HepG2 (cell line): ENCODE data around the gene SMIM44. TPM values are rescaled to one million over a fixed set of nuclear protein-coding genes. Genes with fewer than 3 reads are reported as not detected.
A peak's percentile ranks its signal among the peaks of the same experiment; 100 is the strongest.

Source experiments
- ATAC-seq: fragments of 200-7000 bp; cut with Tn5 transposase; 3 replicates; pipeline ENCODE4 v1.9.1; 2020; ENCODE audit warnings: mild to moderate bottlenecking, moderate library complexity
- BruUV-seq: library from RNA; stranded (reverse); fragments of 400-500 nt; replicated peaks from 2 replicates; lab custom pipeline; 2021; lab: Mats Ljungman, UMichigan
- CTCF ChIA-PET: fragments of 300-600 bp; formaldehyde crosslinking; extraction: SDS; loops from one replicate; lab custom pipeline; 2021; ENCODE audit warnings: low total read pairs, inconsistent platforms, low intra/inter-chr PET ratio; lab: Yijun Ruan, JAX
- POLR2A ChIA-PET: fragments of 350-600 bp; sonication (Branson Sonifier 250); formaldehyde crosslinking; loops from one replicate; lab custom pipeline; 2020; ENCODE audit warnings: antibody characterized with exemption, inconsistent platforms; lab: Yijun Ruan, JAX
- DNase-seq: peaks from one replicate; pipeline ENCODE4 v3.0.0-alpha.2; 2015; ENCODE audit warnings: low spot score
- FAIRE-seq: peaks from 3 replicates; lab custom pipeline; 2011; peaks lifted over from hg19 to GRCh38; lab: Jason Lieb, UNC
- H2AFZ ChIP-seq: one replicate; pipeline ENCODE4 v1.6.1; 2011; ENCODE audit warnings: low read length, inconsistent platforms
- H3K27ac ChIP-seq: fragments of 300-600 bp; 3 replicates; pipeline ENCODE4 v1.8.0; 2011; ENCODE audit warnings: mixed run types, mild to moderate bottlenecking, mixed read lengths, low read length, inconsistent platforms; ENCODE audit not compliant: insufficient read depth; ENCODE audit errors: extremely low read length
- H3K27me3 ChIP-seq, 2 experiments: fragments of 200-600 bp in 1 of 2; 2 replicates in 1 of 2; 3 replicates in 1 of 2; pipeline versions ENCODE4 v1.6.0 to v1.8.0; 2011; ENCODE audit warnings: low read length in 2 of 2, mild to moderate bottlenecking in 2 of 2, moderate library complexity in 2 of 2, inconsistent platforms in 1 of 2; ENCODE audit not compliant: insufficient read depth in 2 of 2, control insufficient read depth in 1 of 2
- H3K36me3 ChIP-seq, 2 experiments: fragments of 200-600 bp in 1 of 2; replicated peaks in 1 of 2; 2 replicates in 1 of 2; 3 replicates in 1 of 2; pipeline versions ENCODE4 v1.5.1 to v1.8.0; 2011; ENCODE audit warnings: low read length in 2 of 2, inconsistent platforms in 1 of 2; ENCODE audit not compliant: insufficient read depth in 2 of 2, control insufficient read depth in 1 of 2
- H3K4me1 ChIP-seq: 2 replicates; pipeline ENCODE4 v1.5.1; 2012; ENCODE audit warnings: low read length, inconsistent platforms; ENCODE audit not compliant: insufficient read depth
- H3K4me2 ChIP-seq: 2 replicates; pipeline ENCODE4 v1.6.0; 2011; ENCODE audit warnings: low read depth, low read length, inconsistent platforms
- H3K4me3 ChIP-seq, 3 experiments: fragments of 200-600 bp in 1 of 3; sonication (generic), shearing (Covaris generic) in 1 of 3; replicated peaks in 1 of 3; 2 replicates each; pipeline ENCODE4 v1.5.1; 2011 to 2016; ENCODE audit warnings: low read length in 3 of 3, inconsistent platforms in 2 of 3, low read depth in 2 of 3, mild to moderate bottlenecking in 2 of 3, control low read depth in 1 of 3, mixed read lengths in 1 of 3; ENCODE audit not compliant: insufficient read depth in 1 of 3
- H3K79me2 ChIP-seq: one replicate; pipeline ENCODE4 v1.6.1; 2011; ENCODE audit warnings: low read length, inconsistent platforms; ENCODE audit not compliant: insufficient read depth
- H3K9ac ChIP-seq: 2 replicates; pipeline ENCODE4 v1.6.0; 2011; ENCODE audit warnings: mild to moderate bottlenecking, low read depth, low read length, inconsistent platforms; ENCODE audit not compliant: insufficient read depth
- H3K9me3 ChIP-seq: 2 replicates; pipeline ENCODE4 v1.5.1; 2012; ENCODE audit warnings: mild to moderate bottlenecking, low read length
- H4K20me1 ChIP-seq: 2 replicates; pipeline ENCODE4 v1.6.0; 2011; ENCODE audit warnings: inconsistent platforms, mild to moderate bottlenecking, low read length, moderate library complexity; ENCODE audit not compliant: insufficient read depth
- CBX2 ChIP-seq, 2 experiments: fragments of 200-600 bp in 1 of 2; sonication (generic); formaldehyde crosslinking in 1 of 2; IDR thresholded peaks; 2 replicates each; pipeline versions ENCODE4 v1.7.0 to v1.8.1; 2018 to 2022; ENCODE audit warnings: low read depth in 2 of 2, low read length in 1 of 2, mild to moderate bottlenecking in 1 of 2, missing genetic modification reagents in 1 of 2
- CEBPB ChIP-seq: IDR thresholded peaks from 2 replicates; pipeline ENCODE4 v1.6.1; 2011; ENCODE audit warnings: low read depth, low read length, improper control_type of control experiment, borderline replicate concordance
- CENPBD1 ChIP-seq: sonication (generic); formaldehyde crosslinking; IDR thresholded peaks from 2 replicates; pipeline ENCODE4 v1.8.0; 2022; ENCODE audit warnings: missing genetic modification reagents, low read depth, mild to moderate bottlenecking, borderline replicate concordance
- CHCHD3 ChIP-seq: sonication (generic); formaldehyde crosslinking; IDR thresholded peaks from 2 replicates; pipeline ENCODE4 v1.8.0; 2022; ENCODE audit warnings: mild to moderate bottlenecking, missing genetic modification reagents, moderate library complexity
- ELK4 ChIP-seq: sonication (generic); formaldehyde crosslinking; IDR thresholded peaks from 2 replicates; pipeline ENCODE4 v1.9.0; 2021; ENCODE audit warnings: missing genetic modification reagents, borderline replicate concordance
- FLYWCH1 ChIP-seq: sonication (generic); formaldehyde crosslinking; IDR thresholded peaks from 2 replicates; pipeline ENCODE4 v1.8.1; 2023; ENCODE audit warnings: mild to moderate bottlenecking, missing genetic modification reagents
- ISL2 ChIP-seq: sonication (generic); formaldehyde crosslinking; IDR thresholded peaks from 2 replicates; pipeline ENCODE4 v1.5.0; 2020; ENCODE audit warnings: missing genetic modification reagents
- MTA3 ChIP-seq: sonication (generic); formaldehyde crosslinking; IDR thresholded peaks from 2 replicates; pipeline ENCODE4 v1.4.0; 2020; ENCODE audit warnings: missing genetic modification reagents
- PPARG ChIP-seq: conservative IDR thresholded peaks from 2 replicates; pipeline ENCODE4 v1.6.1; 2016; ENCODE audit warnings: missing biosample characterization, missing genetic modification reagents
- TBL1XR1 ChIP-seq: fragments of 150-350 bp; IDR thresholded peaks from 2 replicates; pipeline ENCODE4 v1.6.1; 2014; ENCODE audit warnings: borderline replicate concordance, low read length; ENCODE audit not compliant: partially characterized antibody
- TBX2 ChIP-seq: sonication (generic); formaldehyde crosslinking; IDR thresholded peaks from 2 replicates; pipeline ENCODE4 v1.5.0; 2020; ENCODE audit warnings: missing genetic modification reagents, mild to moderate bottlenecking, borderline replicate concordance
- ZNF326 ChIP-seq: sonication (generic); formaldehyde crosslinking; IDR thresholded peaks from 2 replicates; pipeline ENCODE4 v1.4.0; 2020; ENCODE audit warnings: missing genetic modification reagents, borderline replicate concordance
- ZNF333 ChIP-seq: sonication (generic); formaldehyde crosslinking; IDR thresholded peaks from 2 replicates; pipeline ENCODE4 v1.4.0; 2020; ENCODE audit warnings: mild to moderate bottlenecking, missing genetic modification reagents, borderline replicate concordance
- ZNF709 ChIP-seq: sonication (generic); formaldehyde crosslinking; IDR thresholded peaks from 2 replicates; pipeline ENCODE4 v1.5.0; 2020; ENCODE audit warnings: mild to moderate bottlenecking, missing genetic modification reagents
- WGBS: methylation state at CpG from one replicate; pipeline ENCODE4 v1.1.6; 2017; ENCODE audit warnings: low lambda C conversion rate; 5-methylcytosine and 5-hydroxymethylcytosine counted together
- in situ Hi-C: cut with HindIII; loops from 2 replicates; pipeline ENCODE4 v1.10.0; 2017; ENCODE audit warnings: low pct_unique_long_range_greater_than_20kb; ENCODE audit not compliant: extremely low pct_ligation_motif_present
- intact Hi-C: fragments of 100-400 bp; cut with micrococcal nuclease; formaldehyde crosslinking; loops from one replicate; pipeline ENCODE4 v1.10.0; 2022; ENCODE audit not compliant: unreplicated experiment
- polyA plus RNA-seq, 8 experiments: library from polyadenylated mRNA; depleted of rRNA in 3 of 8; stranded (reverse) in 7 of 8; unstranded in 1 of 8; fragments of >200 nt; fragmentation: Illumina TruSeq in 4 of 8; extraction: Trizol in 4 of 8; gene quantifications; 2 replicates each; pipeline versions ENCODE4 v1.2.1 to v1.2.3, GENCODE V29; 2011 to 2016; ENCODE audit warnings: low read depth in 4 of 8, missing spikeins in 1 of 8, mixed read lengths in 1 of 8; ENCODE audit not compliant: insufficient read depth in 1 of 8
- total RNA-seq, 5 experiments: library from RNA; depleted of rRNA; stranded (reverse); fragments of >200 nt; fragmentation: Illumina TruSeq; extraction: Trizol; gene quantifications; 2 replicates each; pipeline ENCODE4 v1.2.3, GENCODE V29; 2016; ENCODE audit warnings: low read depth in 1 of 5
- TF ChIP-seq, protein P1 (sequence below): sonication (generic); formaldehyde crosslinking; IDR thresholded peaks from 2 replicates; pipeline ENCODE4 v1.9.0; 2021; ENCODE audit warnings: mild to moderate bottlenecking, missing genetic modification reagents

Gene SMIM44
- total and polyA plus RNA-seq, 2 of the 13 experiments (the other 11 are each of a cell fraction or from before 2014, with no cell fraction given): not detected

DNA sequence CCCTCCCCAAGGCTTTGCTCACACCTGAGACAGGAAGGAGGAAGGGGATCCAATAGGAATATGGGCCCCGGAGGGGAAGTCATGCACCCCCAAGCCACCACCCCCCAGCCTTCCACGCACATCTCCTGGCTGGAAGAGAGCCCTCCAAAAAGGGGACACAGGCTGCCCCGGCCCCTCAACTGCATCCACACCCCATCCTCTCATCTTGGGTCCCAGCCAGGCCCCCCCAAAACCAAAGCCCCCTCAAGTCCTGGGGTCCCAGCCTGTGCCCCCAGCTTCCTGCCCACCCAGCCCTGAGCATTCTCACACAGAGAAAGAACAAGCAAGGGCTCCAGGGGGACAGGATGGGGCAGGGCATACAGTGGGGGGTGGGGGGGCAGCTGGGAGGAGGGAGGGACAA is 15.0 kb downstream of the SMIM44 start (continued):
- TF ChIP-seq PPARG (CRISPR knock-in tag): no peak
- TF ChIP-seq ELK4 (CRISPR knock-in tag): no peak
- TF ChIP-seq ZNF333: no peak
- TF ChIP-seq CBX2 (IDR thresholded peaks at IDR 0.05; ENCODE audit: low read depth, low read length): no peak
- no peak for TF ChIP-seq CBX2 (CRISPR knock-in tag; IDR thresholded peaks at IDR 0.05; ENCODE audit: low read depth)
- no peak for TF ChIP-seq ZNF709 (CRISPR knock-in tag)

DNA sequence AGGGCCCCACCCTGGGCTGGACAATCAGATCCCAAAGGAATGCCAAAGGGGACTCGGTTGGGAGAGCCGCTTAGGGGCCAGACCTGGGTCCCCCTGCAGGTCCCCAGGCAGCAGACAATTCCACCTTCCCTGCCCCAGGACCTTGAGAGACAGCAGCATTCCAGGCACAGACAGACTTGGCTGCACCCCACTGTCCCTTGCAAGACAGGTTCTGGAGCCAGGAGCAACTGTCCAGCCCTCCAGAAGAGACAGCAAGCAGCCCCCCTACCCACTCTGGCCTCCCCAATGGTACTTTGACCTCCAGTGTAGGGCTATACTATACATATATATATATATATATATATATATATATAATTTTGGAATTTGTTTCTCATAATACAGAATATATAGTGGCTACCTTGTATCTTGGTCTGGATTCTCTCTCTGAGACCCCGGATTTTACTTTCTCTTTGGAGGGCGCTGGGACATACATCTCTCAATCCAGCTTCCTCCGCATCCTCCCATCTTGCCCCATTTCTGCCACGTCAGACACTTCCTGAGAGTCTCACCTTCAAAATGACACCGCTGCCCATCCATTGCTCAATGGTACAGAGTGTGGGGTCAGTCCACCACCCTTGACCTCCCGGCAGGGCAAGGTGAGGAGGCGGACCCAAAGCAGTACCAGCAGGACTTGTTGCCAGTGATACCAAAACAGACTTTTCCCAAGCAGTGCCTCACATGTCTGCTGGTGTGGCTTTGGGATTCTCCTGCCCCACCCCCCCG is 15.6 kb downstream of the SMIM44 start:
- intact Hi-C loops (no loop called here), in situ Hi-C loops (no loop called here)
- Histone ChIP-seq H3K4me3 (no peak overlapping the region), H3K4me1 (no peaks in the 10 kb centered on the region), H2AFZ (no peak overlapping the region), H3K27me3 (peaks cover 0 to 1% of the 10 kb centered on the region in 2 experiments; a peak in 1 of 5 replicates), H4K20me1 (no peaks in the 10 kb centered on the region), H3K27ac (no peak overlapping the region), H3K9me3 (no peaks in the 10 kb centered on the region), H3K36me3 (0 out of 5 replicates have a peak, but pooled peaks cover 0 to 4% of the 10 kb centered on the region in 2 experiments), H3K79me2 (no peaks in the 10 kb centered on the region), H3K9ac (no peak overlapping the region), H3K4me2 (no peak overlapping the region)
- ATAC-seq: no peak
- no peak for FAIRE-seq
- BruUV-seq: no TSS peak
- ChIA-PET CTCF (no interaction called here), POLR2A (no interaction called here)
- DNase-seq: no peak
- 43% methylated on average over 7 of the region's 10 CpGs for WGBS
- no peak for TF ChIP-seq ISL2 (CRISPR knock-in tag)
- no peak for TF ChIP-seq TBL1XR1
- TF ChIP-seq, protein P1, sequence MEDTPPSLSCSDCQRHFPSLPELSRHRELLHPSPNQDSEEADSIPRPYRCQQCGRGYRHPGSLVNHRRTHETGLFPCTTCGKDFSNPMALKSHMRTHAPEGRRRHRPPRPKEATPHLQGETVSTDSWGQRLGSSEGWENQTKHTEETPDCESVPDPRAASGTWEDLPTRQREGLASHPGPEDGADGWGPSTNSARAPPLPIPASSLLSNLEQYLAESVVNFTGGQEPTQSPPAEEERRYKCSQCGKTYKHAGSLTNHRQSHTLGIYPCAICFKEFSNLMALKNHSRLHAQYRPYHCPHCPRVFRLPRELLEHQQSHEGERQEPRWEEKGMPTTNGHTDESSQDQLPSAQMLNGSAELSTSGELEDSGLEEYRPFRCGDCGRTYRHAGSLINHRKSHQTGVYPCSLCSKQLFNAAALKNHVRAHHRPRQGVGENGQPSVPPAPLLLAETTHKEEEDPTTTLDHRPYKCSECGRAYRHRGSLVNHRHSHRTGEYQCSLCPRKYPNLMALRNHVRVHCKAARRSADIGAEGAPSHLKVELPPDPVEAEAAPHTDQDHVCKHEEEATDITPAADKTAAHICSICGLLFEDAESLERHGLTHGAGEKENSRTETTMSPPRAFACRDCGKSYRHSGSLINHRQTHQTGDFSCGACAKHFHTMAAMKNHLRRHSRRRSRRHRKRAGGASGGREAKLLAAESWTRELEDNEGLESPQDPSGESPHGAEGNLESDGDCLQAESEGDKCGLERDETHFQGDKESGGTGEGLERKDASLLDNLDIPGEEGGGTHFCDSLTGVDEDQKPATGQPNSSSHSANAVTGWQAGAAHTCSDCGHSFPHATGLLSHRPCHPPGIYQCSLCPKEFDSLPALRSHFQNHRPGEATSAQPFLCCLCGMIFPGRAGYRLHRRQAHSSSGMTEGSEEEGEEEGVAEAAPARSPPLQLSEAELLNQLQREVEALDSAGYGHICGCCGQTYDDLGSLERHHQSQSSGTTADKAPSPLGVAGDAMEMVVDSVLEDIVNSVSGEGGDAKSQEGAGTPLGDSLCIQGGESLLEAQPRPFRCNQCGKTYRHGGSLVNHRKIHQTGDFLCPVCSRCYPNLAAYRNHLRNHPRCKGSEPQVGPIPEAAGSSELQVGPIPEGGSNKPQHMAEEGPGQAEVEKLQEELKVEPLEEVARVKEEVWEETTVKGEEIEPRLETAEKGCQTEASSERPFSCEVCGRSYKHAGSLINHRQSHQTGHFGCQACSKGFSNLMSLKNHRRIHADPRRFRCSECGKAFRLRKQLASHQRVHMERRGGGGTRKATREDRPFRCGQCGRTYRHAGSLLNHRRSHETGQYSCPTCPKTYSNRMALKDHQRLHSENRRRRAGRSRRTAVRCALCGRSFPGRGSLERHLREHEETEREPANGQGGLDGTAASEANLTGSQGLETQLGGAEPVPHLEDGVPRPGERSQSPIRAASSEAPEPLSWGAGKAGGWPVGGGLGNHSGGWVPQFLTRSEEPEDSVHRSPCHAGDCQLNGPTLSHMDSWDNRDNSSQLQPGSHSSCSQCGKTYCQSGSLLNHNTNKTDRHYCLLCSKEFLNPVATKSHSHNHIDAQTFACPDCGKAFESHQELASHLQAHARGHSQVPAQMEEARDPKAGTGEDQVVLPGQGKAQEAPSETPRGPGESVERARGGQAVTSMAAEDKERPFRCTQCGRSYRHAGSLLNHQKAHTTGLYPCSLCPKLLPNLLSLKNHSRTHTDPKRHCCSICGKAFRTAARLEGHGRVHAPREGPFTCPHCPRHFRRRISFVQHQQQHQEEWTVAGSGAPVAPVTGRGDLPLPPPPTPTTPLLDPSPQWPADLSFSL: no peak
- no peak for TF ChIP-seq MTA3 (CRISPR knock-in tag)
- no peak for TF ChIP-seq TBX2
- no peak for TF ChIP-seq CENPBD1 (CRISPR knock-in tag)
- TF ChIP-seq CHCHD3 (CRISPR knock-in tag): no peak
- TF ChIP-seq ZNF326: no peak
- peak; percentile 40; the same call in 1 of the 2 replicates for TF ChIP-seq CEBPB
- no peak for TF ChIP-seq FLYWCH1 (CRISPR knock-in tag)
